HCT116 (cell line): ENCODE results near the gene COA1. TPM values are rescaled to one million over a fixed set of nuclear protein-coding genes. Genes with fewer than 3 reads are reported as not detected.
"Not testable (repeated sequence)": the region's sequence is repeated elsewhere in the genome, so short reads cannot be mapped to it uniquely, and the experiment has no call there.

Experiments used
- ATAC-seq: fragments of 200-7000 bp; cut with Tn5 transposase; 2 replicates; pipeline ENCODE4 v1.9.1; 2020; ENCODE audit warnings: mild to moderate bottlenecking, moderate library complexity
- BruUV-seq: library from RNA; stranded (reverse); fragments of 400-500 nt; replicated peaks from 2 replicates; lab custom pipeline; 2021; lab: Mats Ljungman, UMichigan
- CTCF ChIA-PET: fragments of 300-600 bp; sonication (Branson Sonifier 250); formaldehyde crosslinking; loops from one replicate; lab custom pipeline; 2021; ENCODE audit warnings: antibody characterized with exemption; lab: Charles Lee
- POLR2A ChIA-PET: fragments of 300-600, 350-600 bp; sonication (Branson Sonifier 250); formaldehyde crosslinking; loops from one replicate; lab custom pipeline; 2021; ENCODE audit warnings: antibody characterized with exemption; lab: Charles Lee
- RAD21 ChIA-PET, 2 experiments: fragments of 300-600 bp; sonication (Branson Sonifier 250); formaldehyde crosslinking; loops; one replicate each; lab custom pipeline; 2023; ENCODE audit warnings: low total read pairs in 2 of 2; ENCODE audit not compliant: uncharacterized antibody in 2 of 2, unreplicated experiment in 2 of 2, low non-redundant PET in 1 of 2; lab: Charles Lee
- DNase-seq: peaks from one replicate; pipeline ENCODE4 v3.0.0-alpha.2; 2010; ENCODE audit warnings: low read depth, low spot score
- H2AFZ ChIP-seq: fragments of 200-600 bp; shearing (Covaris generic), sonication (generic); 2 replicates; pipeline ENCODE4 v1.6.1; 2017; ENCODE audit warnings: low read depth, mixed run types, mixed read lengths, antibody characterized with exemption, low read length; ENCODE audit not compliant: poor library complexity, severe bottlenecking
- H3K27ac ChIP-seq: 2 replicates; pipeline ENCODE4 v1.5.1; 2012; ENCODE audit warnings: low read depth, low read length
- H3K27me3 ChIP-seq: fragments of 200-600 bp; sonication (generic); 2 replicates; pipeline ENCODE4 v1.6.1; 2016; ENCODE audit warnings: mixed run types, low read length, mixed read lengths; ENCODE audit not compliant: insufficient read depth
- H3K36me3 ChIP-seq, 2 experiments: fragments of 200-500 bp in 1 of 2; fragments of 200-600 bp in 1 of 2; sonication (Bioruptor generic) in 1 of 2; sonication (generic) in 1 of 2; 2 replicates each; pipeline versions ENCODE4 v1.5.1 to v1.6.1; 2014 to 2016; ENCODE audit warnings: low read length in 2 of 2, inconsistent platforms in 1 of 2, mixed read lengths in 1 of 2, mixed run types in 1 of 2; ENCODE audit not compliant: insufficient read depth in 2 of 2, control insufficient read depth in 1 of 2
- H3K4me1 ChIP-seq, 2 experiments: fragments of 200-600 bp in 1 of 2; sonication (generic) in 1 of 2; 2 replicates each; pipeline versions ENCODE4 v1.5.1 to v1.6.1; 2012 to 2017; ENCODE audit warnings: low read length in 2 of 2, inconsistent platforms in 1 of 2, mild to moderate bottlenecking in 1 of 2, mixed read lengths in 1 of 2, mixed run types in 1 of 2, moderate library complexity in 1 of 2; ENCODE audit not compliant: insufficient read depth in 2 of 2, control insufficient read depth in 1 of 2
- H3K4me2 ChIP-seq: fragments of 200-600 bp; sonication (generic); 2 replicates; pipeline ENCODE4 v1.6.1; 2017; ENCODE audit warnings: mixed run types, low read length, mixed read lengths
- H3K4me3 ChIP-seq, 2 experiments: fragments of 200-600 bp in 1 of 2; sonication (generic) in 1 of 2; replicated peaks in 1 of 2; 2 replicates each; pipeline ENCODE4 v1.5.1; 2011 to 2016; ENCODE audit warnings: low read length in 2 of 2, control low read depth in 1 of 2, low read depth in 1 of 2, mild to moderate bottlenecking in 1 of 2, mixed read lengths in 1 of 2, mixed run types in 1 of 2
- H3K79me2 ChIP-seq: fragments of 200-600 bp; sonication (generic); 2 replicates; pipeline ENCODE4 v1.6.1; 2017; ENCODE audit warnings: mild to moderate bottlenecking, mixed run types, low read length, moderate library complexity, mixed read lengths; ENCODE audit not compliant: insufficient read depth
- H3K9ac ChIP-seq: fragments of 200-600 bp; sonication (generic); 2 replicates; pipeline ENCODE4 v1.6.1; 2016; ENCODE audit warnings: low read length, mixed read lengths
- H3K9me2 ChIP-seq: fragments of 200-600 bp; sonication (generic), shearing (Covaris generic); 2 replicates; pipeline ENCODE4 v1.6.1; 2017; ENCODE audit warnings: mixed run types, mild to moderate bottlenecking, moderate library complexity; ENCODE audit not compliant: insufficient read depth
- H3K9me3 ChIP-seq, 2 experiments: fragments of 200-500 bp in 1 of 2; fragments of 200-600 bp in 1 of 2; sonication (Bioruptor generic) in 1 of 2; sonication (generic) in 1 of 2; 2 replicates each; pipeline ENCODE4 v1.6.1; 2014 to 2017; ENCODE audit warnings: low read length in 2 of 2, mixed read lengths in 2 of 2, inconsistent platforms in 1 of 2, low read depth in 1 of 2, mild to moderate bottlenecking in 1 of 2, mixed run types in 1 of 2, moderate library complexity in 1 of 2; ENCODE audit not compliant: control insufficient read depth in 1 of 2, insufficient read depth in 1 of 2
- H4K20me1 ChIP-seq: fragments of 200-600 bp; sonication (generic), shearing (Covaris generic); 2 replicates; pipeline ENCODE4 v1.6.1; 2017; ENCODE audit warnings: mixed run types, mild to moderate bottlenecking, moderate library complexity; ENCODE audit not compliant: insufficient read depth
- JUND ChIP-seq: IDR thresholded peaks from 2 replicates; pipeline ENCODE4 v1.6.1; 2012
- intact Hi-C: fragments of 100-400 bp; cut with micrococcal nuclease; formaldehyde crosslinking; loops from 2 replicates; pipeline ENCODE4 v1.10.0; 2022
- total RNA-seq: library from RNA; stranded (reverse); gene quantifications from one replicate; pipeline ENCODE4 v1.2.1, GENCODE V29; 2021; ENCODE audit not compliant: unreplicated experiment
- TF ChIP-seq, protein P1 (sequence below): IDR thresholded peaks from 2 replicates; pipeline ENCODE4 v1.6.1; 2012
- TF ChIP-seq, protein P2 (sequence below), 3 experiments: fragments of 200-600 bp in 1 of 3; sonication (generic) in 1 of 3; IDR thresholded peaks in 2 of 3; conservative IDR thresholded peaks in 1 of 3; 2 replicates each; pipeline ENCODE4 v1.5.1; 2012 to 2017; ENCODE audit warnings: low read depth in 2 of 3, low read length in 2 of 3, antibody characterized with exemption in 1 of 3, borderline replicate concordance in 1 of 3, control low read depth in 1 of 3, mild to moderate bottlenecking in 1 of 3, mixed read lengths in 1 of 3, mixed run types in 1 of 3, moderate library complexity in 1 of 3; ENCODE audit not compliant: insufficient read depth in 1 of 3

COA1 gene
- total RNA-seq, 1 experiment from 2014 or later = 78.5 TPM

DNA sequence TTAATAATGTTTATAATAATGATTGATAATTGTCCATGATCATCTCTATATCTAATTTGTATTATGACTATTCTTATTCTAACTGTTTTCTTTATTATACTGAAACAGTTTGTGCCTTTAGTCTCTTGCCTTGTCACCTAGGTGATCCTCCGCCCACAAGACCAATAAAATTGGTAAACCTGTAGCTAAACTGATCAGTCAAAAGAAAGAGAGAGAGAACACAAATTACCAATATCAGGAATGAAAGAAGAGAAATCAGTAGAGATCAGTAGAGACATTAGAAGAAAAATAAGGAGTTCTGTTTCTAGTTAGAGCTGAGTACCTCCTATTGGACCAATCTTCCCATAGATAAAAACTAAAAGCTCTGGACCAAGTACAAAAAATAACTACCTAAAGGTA lies 6.1 kb upstream of the COA1 start (continued):
- TF ChIP-seq, protein P1, sequence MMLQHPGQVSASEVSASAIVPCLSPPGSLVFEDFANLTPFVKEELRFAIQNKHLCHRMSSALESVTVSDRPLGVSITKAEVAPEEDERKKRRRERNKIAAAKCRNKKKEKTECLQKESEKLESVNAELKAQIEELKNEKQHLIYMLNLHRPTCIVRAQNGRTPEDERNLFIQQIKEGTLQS = no peak
- TF ChIP-seq, protein P2, sequence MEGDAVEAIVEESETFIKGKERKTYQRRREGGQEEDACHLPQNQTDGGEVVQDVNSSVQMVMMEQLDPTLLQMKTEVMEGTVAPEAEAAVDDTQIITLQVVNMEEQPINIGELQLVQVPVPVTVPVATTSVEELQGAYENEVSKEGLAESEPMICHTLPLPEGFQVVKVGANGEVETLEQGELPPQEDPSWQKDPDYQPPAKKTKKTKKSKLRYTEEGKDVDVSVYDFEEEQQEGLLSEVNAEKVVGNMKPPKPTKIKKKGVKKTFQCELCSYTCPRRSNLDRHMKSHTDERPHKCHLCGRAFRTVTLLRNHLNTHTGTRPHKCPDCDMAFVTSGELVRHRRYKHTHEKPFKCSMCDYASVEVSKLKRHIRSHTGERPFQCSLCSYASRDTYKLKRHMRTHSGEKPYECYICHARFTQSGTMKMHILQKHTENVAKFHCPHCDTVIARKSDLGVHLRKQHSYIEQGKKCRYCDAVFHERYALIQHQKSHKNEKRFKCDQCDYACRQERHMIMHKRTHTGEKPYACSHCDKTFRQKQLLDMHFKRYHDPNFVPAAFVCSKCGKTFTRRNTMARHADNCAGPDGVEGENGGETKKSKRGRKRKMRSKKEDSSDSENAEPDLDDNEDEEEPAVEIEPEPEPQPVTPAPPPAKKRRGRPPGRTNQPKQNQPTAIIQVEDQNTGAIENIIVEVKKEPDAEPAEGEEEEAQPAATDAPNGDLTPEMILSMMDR (IDR thresholded peaks at IDR 0.05 in 2 of 3, conservative IDR thresholded peaks at IDR 0.05 in 1 of 3; ENCODE audit: borderline replicate concordance in 1 of 3, insufficient read depth in 1 of 3, low read depth in 2 of 3, low read length in 2 of 3) = no peak
- no peak for TF ChIP-seq JUND

DNA sequence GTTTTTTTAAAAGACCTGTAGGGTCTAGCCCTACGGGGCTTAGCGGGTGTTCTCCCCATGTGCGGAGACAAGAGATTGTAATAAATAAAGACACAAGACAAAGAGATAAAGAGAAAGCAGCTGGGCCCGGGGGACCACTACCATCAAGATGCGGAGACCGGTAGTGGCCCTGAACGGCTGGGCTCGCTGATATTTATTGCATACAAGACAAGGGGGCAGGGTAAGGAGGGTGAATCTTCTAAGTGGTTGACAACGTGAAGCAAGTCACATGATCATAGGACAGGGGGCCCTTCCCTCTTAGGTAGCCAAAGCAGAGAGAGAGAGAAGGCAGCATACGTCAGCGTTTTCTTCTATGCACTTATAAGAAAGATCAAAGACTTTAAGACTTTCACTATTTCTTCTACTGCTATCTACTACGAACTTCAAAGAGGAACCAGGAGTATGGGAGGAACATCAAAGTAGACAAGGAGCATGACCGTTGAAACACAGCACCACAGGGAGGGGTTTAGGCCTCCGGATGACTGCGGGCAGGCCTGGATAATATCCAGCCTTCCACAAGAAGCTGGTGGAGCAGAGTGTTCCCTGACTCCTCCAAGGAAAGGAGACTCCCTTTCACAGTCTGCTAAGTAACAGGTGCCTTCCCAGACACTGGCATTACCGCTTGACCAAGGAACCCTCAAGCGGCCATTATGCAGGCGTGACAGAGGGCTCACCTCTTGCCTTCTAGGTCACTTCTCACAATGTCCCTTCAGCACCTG lies 5.4 kb upstream of the COA1 start:
- RAD21 ChIA-PET, H3K4me2 ChIP-seq, ATAC-seq, intact Hi-C loops, H3K79me2 ChIP-seq, H3K9me3 ChIP-seq, H3K36me3 ChIP-seq, H3K9me2 ChIP-seq, POLR2A ChIA-PET, H3K4me1 ChIP-seq, H4K20me1 ChIP-seq, H3K9ac ChIP-seq, H2AFZ ChIP-seq, H3K27ac ChIP-seq, H3K4me3 ChIP-seq, DNase-seq, H3K27me3 ChIP-seq, BruUV-seq: not testable (repeated sequence)
- CTCF ChIA-PET = interaction anchor here (1.4 to 2.2 kb wide), 2 partner anchors 35 to 152 kb away, joined by 3 to 7 read pairs; partner anchors contain the start of gene STK17A

DNA sequence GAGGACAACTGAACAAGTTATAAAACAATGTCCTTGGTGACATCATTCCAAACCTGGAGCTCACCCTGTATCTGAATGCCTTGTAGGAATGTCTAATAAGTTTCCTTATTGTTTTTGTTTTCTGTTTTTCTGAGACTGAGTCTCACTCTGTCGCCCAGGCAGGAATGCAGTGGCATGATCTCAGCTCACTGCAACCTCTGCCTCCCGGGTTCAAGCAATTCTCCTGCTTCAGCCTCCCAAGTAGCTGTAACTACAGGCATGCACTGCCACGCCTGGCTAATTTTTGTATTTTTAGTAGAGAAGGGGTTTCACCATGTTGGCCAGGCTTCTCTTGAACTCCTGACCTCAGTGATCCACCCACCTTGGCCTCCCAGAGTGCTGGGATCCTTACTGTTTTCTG lies 2.2 kb upstream of the COA1 start:
- H4K20me1 ChIP-seq, H2AFZ ChIP-seq, H3K36me3 ChIP-seq, RAD21 ChIA-PET, H3K27ac ChIP-seq, DNase-seq, intact Hi-C loops, H3K4me2 ChIP-seq, H3K4me3 ChIP-seq, POLR2A ChIA-PET, ATAC-seq, H3K9ac ChIP-seq, CTCF ChIA-PET, H3K27me3 ChIP-seq, BruUV-seq, H3K9me3 ChIP-seq, H3K9me2 ChIP-seq: not testable (repeated sequence)
- H3K4me1 ChIP-seq = peaks cover 5 to 11% of the 10 kb centered on the region in 2 experiments; a peak in 3 of 4 replicates
- H3K79me2 ChIP-seq = peaks cover 34% of the 10 kb centered on the region
